ENCODE results near the gene ICAM1. TPM values are rescaled to one million over a fixed set of nuclear protein-coding genes. Genes with fewer than 3 reads are reported as not detected.

The ICAM1 gene
- polyA plus RNA-seq, 1 donor from 2014 or later: not detected

- no peaks in the 10 kb centered on the region for H4K20me1 ChIP-seq (ENCODE audit: insufficient read depth)
- no peak overlapping the region for H3K27ac ChIP-seq (ENCODE audit: low read length)
- H3K9ac ChIP-seq (ENCODE audit: low read length): no peak overlapping the region
- H3K9me2 ChIP-seq (ENCODE audit: insufficient read depth, low read length): no peaks in the 10 kb centered on the region
- peaks cover 4% of the 10 kb centered on the region for H3K27me3 ChIP-seq (ENCODE audit: insufficient read depth, low read depth, low read length)
- no peaks in the 10 kb centered on the region for H3F3A ChIP-seq (ENCODE audit: insufficient read depth, low read length, poor library complexity, severe bottlenecking)
- TF ChIP-seq TAF1 (IDR thresholded peaks at IDR 0.05; ENCODE audit: low read depth): no peak
- no peak for TF ChIP-seq CTCF (IDR thresholded peaks at IDR 0.05; ENCODE audit: poor library complexity, severe bottlenecking)
- no peak for TF ChIP-seq RAD21 (conservative IDR thresholded peaks at IDR 0.05)
- TF ChIP-seq MXI1 (conservative IDR thresholded peaks at IDR 0.05; ENCODE audit: poor library complexity, severe bottlenecking): no peak
- no peak for TF ChIP-seq POLR2AphosphoS5 (IDR thresholded peaks at IDR 0.05)
- no peak for TF ChIP-seq SMC3 (conservative IDR thresholded peaks at IDR 0.05; ENCODE audit: poor library complexity)
- TF ChIP-seq EP300 (conservative IDR thresholded peaks at IDR 0.05; ENCODE audit: poor library complexity, severe bottlenecking): no peak
- TF ChIP-seq EZH2 (IDR thresholded peaks at IDR 0.05; ENCODE audit: borderline replicate concordance, insufficient read depth, low read length, poor library complexity, severe bottlenecking): no peak
- TF ChIP-seq, protein P1, sequence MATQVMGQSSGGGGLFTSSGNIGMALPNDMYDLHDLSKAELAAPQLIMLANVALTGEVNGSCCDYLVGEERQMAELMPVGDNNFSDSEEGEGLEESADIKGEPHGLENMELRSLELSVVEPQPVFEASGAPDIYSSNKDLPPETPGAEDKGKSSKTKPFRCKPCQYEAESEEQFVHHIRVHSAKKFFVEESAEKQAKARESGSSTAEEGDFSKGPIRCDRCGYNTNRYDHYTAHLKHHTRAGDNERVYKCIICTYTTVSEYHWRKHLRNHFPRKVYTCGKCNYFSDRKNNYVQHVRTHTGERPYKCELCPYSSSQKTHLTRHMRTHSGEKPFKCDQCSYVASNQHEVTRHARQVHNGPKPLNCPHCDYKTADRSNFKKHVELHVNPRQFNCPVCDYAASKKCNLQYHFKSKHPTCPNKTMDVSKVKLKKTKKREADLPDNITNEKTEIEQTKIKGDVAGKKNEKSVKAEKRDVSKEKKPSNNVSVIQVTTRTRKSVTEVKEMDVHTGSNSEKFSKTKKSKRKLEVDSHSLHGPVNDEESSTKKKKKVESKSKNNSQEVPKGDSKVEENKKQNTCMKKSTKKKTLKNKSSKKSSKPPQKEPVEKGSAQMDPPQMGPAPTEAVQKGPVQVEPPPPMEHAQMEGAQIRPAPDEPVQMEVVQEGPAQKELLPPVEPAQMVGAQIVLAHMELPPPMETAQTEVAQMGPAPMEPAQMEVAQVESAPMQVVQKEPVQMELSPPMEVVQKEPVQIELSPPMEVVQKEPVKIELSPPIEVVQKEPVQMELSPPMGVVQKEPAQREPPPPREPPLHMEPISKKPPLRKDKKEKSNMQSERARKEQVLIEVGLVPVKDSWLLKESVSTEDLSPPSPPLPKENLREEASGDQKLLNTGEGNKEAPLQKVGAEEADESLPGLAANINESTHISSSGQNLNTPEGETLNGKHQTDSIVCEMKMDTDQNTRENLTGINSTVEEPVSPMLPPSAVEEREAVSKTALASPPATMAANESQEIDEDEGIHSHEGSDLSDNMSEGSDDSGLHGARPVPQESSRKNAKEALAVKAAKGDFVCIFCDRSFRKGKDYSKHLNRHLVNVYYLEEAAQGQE (IDR thresholded peaks at IDR 0.05; ENCODE audit: borderline replicate concordance): no peak
- H3K9me3 ChIP-seq (ENCODE audit: low read length): no peaks in the 10 kb centered on the region
- no peaks in the 10 kb centered on the region for H3K79me2 ChIP-seq (replicated peaks; ENCODE audit: insufficient read depth, low read length)
- no peak overlapping the region for H3K4me3 ChIP-seq (ENCODE audit: low read length)
- H2AFZ ChIP-seq (ENCODE audit: low read depth, low read length): no peak overlapping the region
- H3K4me2 ChIP-seq (ENCODE audit: low read length): no peak overlapping the region
- no peaks in the 10 kb centered on the region for H3K36me3 ChIP-seq (ENCODE audit: insufficient read depth, low read length)
Measured at GRCh38 chr19:10277795-10278589, 7.1 kb downstream of the ICAM1 start.

GRCh38 chr19:10278935-10279334, 8.0 kb downstream of the ICAM1 start:
- Histone ChIP-seq H3K9me2 (ENCODE audit: insufficient read depth, low read length) (no peaks in the 10 kb centered on the region), H2AFZ (ENCODE audit: low read depth, low read length) (no peak overlapping the region), H3K9me3 (ENCODE audit: low read length) (no peaks in the 10 kb centered on the region), H3F3A (ENCODE audit: insufficient read depth, low read length, poor library complexity, severe bottlenecking) (no peaks in the 10 kb centered on the region), H3K4me3 (ENCODE audit: low read length) (no peak overlapping the region), H3K36me3 (ENCODE audit: insufficient read depth, low read length) (no peaks in the 10 kb centered on the region), H3K79me2 (replicated peaks; ENCODE audit: insufficient read depth, low read length) (no peaks in the 10 kb centered on the region), H3K27me3 (ENCODE audit: insufficient read depth, low read depth, low read length) (peaks cover 1% of the 10 kb centered on the region), H3K4me2 (ENCODE audit: low read length) (no peak overlapping the region), H4K20me1 (ENCODE audit: insufficient read depth) (no peaks in the 10 kb centered on the region), H3K9ac (ENCODE audit: low read length) (no peak overlapping the region), H3K27ac (ENCODE audit: low read length) (no peak overlapping the region)
- TF ChIP-seq MXI1 (conservative IDR thresholded peaks at IDR 0.05; ENCODE audit: poor library complexity, severe bottlenecking) (no peak), EZH2 (IDR thresholded peaks at IDR 0.05; ENCODE audit: borderline replicate concordance, insufficient read depth, low read length, poor library complexity, severe bottlenecking) (no peak), POLR2AphosphoS5 (IDR thresholded peaks at IDR 0.05) (no peak), EP300 (conservative IDR thresholded peaks at IDR 0.05; ENCODE audit: poor library complexity, severe bottlenecking) (no peak), TAF1 (IDR thresholded peaks at IDR 0.05; ENCODE audit: low read depth) (no peak), CTCF (IDR thresholded peaks at IDR 0.05; ENCODE audit: poor library complexity, severe bottlenecking) (no peak), SMC3 (conservative IDR thresholded peaks at IDR 0.05; ENCODE audit: poor library complexity) (no peak), RAD21 (conservative IDR thresholded peaks at IDR 0.05) (no peak)
- TF ChIP-seq, protein P1 (IDR thresholded peaks at IDR 0.05; ENCODE audit: borderline replicate concordance): no peak
